ENCODE data around the gene KDM1A. TPM values are rescaled to one million over a fixed set of nuclear protein-coding genes. Genes with fewer than 3 reads are reported as not detected.

Gene KDM1A
- polyA plus RNA-seq, 3 donors: 22.1 to 30.2 (median 24.1) TPM

GRCh38 chr1:23122023-23122748, 102.9 kb downstream of the KDM1A start:
- Histone ChIP-seq H3K36me3 (replicated peaks in 1 of 2; ENCODE audit: control insufficient read depth in 1 of 2, insufficient read depth in 2 of 2, low read length in 2 of 2) (no peaks in the 10 kb centered on the region), H3K79me2 (ENCODE audit: insufficient read depth, low read length) (peaks cover 19% of the 10 kb centered on the region), H2AFZ (ENCODE audit: insufficient read depth, low read depth, low read length, poor library complexity, severe bottlenecking) (no peak overlapping the region), H3K4me1 (ENCODE audit: control insufficient read depth in 1 of 2, insufficient read depth in 2 of 2, low read length in 2 of 2) (peaks cover 8 to 19% of the 10 kb centered on the region in 2 donors), H3K27ac (ENCODE audit: low read depth in 1 of 2, low read length in 2 of 2) (no peak overlapping the region), H3K4me2 (replicated peaks; ENCODE audit: extremely low read depth, low read length, poor library complexity, severe bottlenecking) (no peak overlapping the region), H3K9me3 (replicated peaks in 1 of 2; ENCODE audit: control insufficient read depth in 1 of 2, insufficient read depth in 1 of 2, low read length in 2 of 2) (no peaks in the 10 kb centered on the region), H3K4me3 (replicated peaks in 1 of 3; ENCODE audit: low read depth in 2 of 3, low read length in 3 of 3) (no peak overlapping the region), H4K20me1 (ENCODE audit: insufficient read depth, low read length) (peaks cover 38% of the 10 kb centered on the region), H3K27me3 (ENCODE audit: control insufficient read depth in 2 of 2, insufficient read depth in 2 of 2, low read length in 2 of 2) (no peaks in the 10 kb centered on the region), H3K9ac (ENCODE audit: insufficient read depth, low read length, poor library complexity, severe bottlenecking) (no peak overlapping the region)
- H3K27me3 Mint-ChIP-seq (ENCODE audit: low read depth in 3 of 3): no peaks in the 10 kb centered on the region
- H3K27ac Mint-ChIP-seq: no peak overlapping the region
- H3K9me3 Mint-ChIP-seq: no peaks in the 10 kb centered on the region
- intact Hi-C loops (cut with micrococcal nuclease): no loop called here
- TF ChIP-seq, protein P1, sequence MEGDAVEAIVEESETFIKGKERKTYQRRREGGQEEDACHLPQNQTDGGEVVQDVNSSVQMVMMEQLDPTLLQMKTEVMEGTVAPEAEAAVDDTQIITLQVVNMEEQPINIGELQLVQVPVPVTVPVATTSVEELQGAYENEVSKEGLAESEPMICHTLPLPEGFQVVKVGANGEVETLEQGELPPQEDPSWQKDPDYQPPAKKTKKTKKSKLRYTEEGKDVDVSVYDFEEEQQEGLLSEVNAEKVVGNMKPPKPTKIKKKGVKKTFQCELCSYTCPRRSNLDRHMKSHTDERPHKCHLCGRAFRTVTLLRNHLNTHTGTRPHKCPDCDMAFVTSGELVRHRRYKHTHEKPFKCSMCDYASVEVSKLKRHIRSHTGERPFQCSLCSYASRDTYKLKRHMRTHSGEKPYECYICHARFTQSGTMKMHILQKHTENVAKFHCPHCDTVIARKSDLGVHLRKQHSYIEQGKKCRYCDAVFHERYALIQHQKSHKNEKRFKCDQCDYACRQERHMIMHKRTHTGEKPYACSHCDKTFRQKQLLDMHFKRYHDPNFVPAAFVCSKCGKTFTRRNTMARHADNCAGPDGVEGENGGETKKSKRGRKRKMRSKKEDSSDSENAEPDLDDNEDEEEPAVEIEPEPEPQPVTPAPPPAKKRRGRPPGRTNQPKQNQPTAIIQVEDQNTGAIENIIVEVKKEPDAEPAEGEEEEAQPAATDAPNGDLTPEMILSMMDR (IDR thresholded peaks at IDR 0.05): no peak
- H3K4me1 Mint-ChIP-seq: peaks cover 24% of the 10 kb centered on the region
- H3K36me3 Mint-ChIP-seq: no peaks in the 10 kb centered on the region
- no peak for DNase-seq
- 17% methylated on average over 3 of the region's 4 CpGs for WGBS (ENCODE audit: insufficient coverage)
- no peak overlapping the region for H3K4me3 Mint-ChIP-seq

- Histone ChIP-seq H3K27ac (ENCODE audit: low read depth in 1 of 2, low read length in 2 of 2) (no peak overlapping the region), H3K27me3 (ENCODE audit: control insufficient read depth in 2 of 2, insufficient read depth in 2 of 2, low read length in 2 of 2) (no peaks in the 10 kb centered on the region), H3K4me3 (replicated peaks in 1 of 3; ENCODE audit: low read depth in 2 of 3, low read length in 3 of 3) (no peak overlapping the region), H3K4me1 (ENCODE audit: control insufficient read depth in 1 of 2, insufficient read depth in 2 of 2, low read length in 2 of 2) (peaks cover 8 to 19% of the 10 kb centered on the region in 2 donors), H3K36me3 (replicated peaks in 1 of 2; ENCODE audit: control insufficient read depth in 1 of 2, insufficient read depth in 2 of 2, low read length in 2 of 2) (no peaks in the 10 kb centered on the region), H4K20me1 (ENCODE audit: insufficient read depth, low read length) (peaks cover 36% of the 10 kb centered on the region), H3K9ac (ENCODE audit: insufficient read depth, low read length, poor library complexity, severe bottlenecking) (no peak overlapping the region), H3K4me2 (replicated peaks; ENCODE audit: extremely low read depth, low read length, poor library complexity, severe bottlenecking) (no peak overlapping the region), H3K79me2 (ENCODE audit: insufficient read depth, low read length) (peaks cover 19% of the 10 kb centered on the region), H2AFZ (ENCODE audit: insufficient read depth, low read depth, low read length, poor library complexity, severe bottlenecking) (no peak overlapping the region), H3K9me3 (replicated peaks in 1 of 2; ENCODE audit: control insufficient read depth in 1 of 2, insufficient read depth in 1 of 2, low read length in 2 of 2) (no peaks in the 10 kb centered on the region)
- H3K4me1 Mint-ChIP-seq: peaks cover 22% of the 10 kb centered on the region
- H3K27ac Mint-ChIP-seq: peak overlapping the region in 1 of 7 donors; percentile 41
- H3K27me3 Mint-ChIP-seq (ENCODE audit: low read depth in 3 of 3): no peaks in the 10 kb centered on the region
- TF ChIP-seq, protein P1 (IDR thresholded peaks at IDR 0.05): no peak
- H3K36me3 Mint-ChIP-seq: no peaks in the 10 kb centered on the region
- no peak overlapping the region for H3K4me3 Mint-ChIP-seq
- no peak for DNase-seq
- intact Hi-C loops (cut with micrococcal nuclease): no loop called here
- no peaks in the 10 kb centered on the region for H3K9me3 Mint-ChIP-seq
- WGBS (ENCODE audit: insufficient coverage): 78% methylated on average over 2 of the region's 4 CpGs
These were observed 103.5 kb downstream of the KDM1A start for GRCh38 chr1:23122796-23123195.

Measured in CD14-positive monocyte (primary cell).